NCI-H226 (cell line): ENCODE data around the gene RSAD2.
"Not testable (repeated sequence)": the region's sequence is repeated elsewhere in the genome, so short reads cannot be mapped to it uniquely, and the experiment has no call there.

Experiments used
- DNase-seq: peaks from one replicate; pipeline ENCODE4 v3.0.0-alpha.2; 2015

Gene RSAD2

GRCh38 chr2:6877402-6878304, at the start of gene RSAD2:
TSS of gene RSAD2 (plus strand) at chr2:6877777. CDS start at chr2:6877801, 24 bp downstream.
- peak; percentile 42 for DNase-seq

GRCh38 chr2:6828299-6828584, 49.3 kb upstream of the RSAD2 start:
- no peak for DNase-seq

GRCh38 chr2:6831229-6831628, 46.3 kb upstream of the RSAD2 start:
- no peak for DNase-seq

- DNase-seq: no peak
These were observed 44.8 kb upstream of the RSAD2 start for GRCh38 chr2:6832596-6833299.

GRCh38 chr2:6833300-6833604, 44.3 kb upstream of the RSAD2 start:
- DNase-seq: no peak

- DNase-seq: no peak
These were observed 43.4 kb upstream of the RSAD2 start for GRCh38 chr2:6834163-6834562.

- DNase-seq: peak; percentile 74
These were observed 42.1 kb upstream of the RSAD2 start for GRCh38 chr2:6835467-6835866.

GRCh38 chr2:6838673-6839319, 38.8 kb upstream of the RSAD2 start:
- DNase-seq: no peak

- DNase-seq: no peak
These were observed 35.9 kb upstream of the RSAD2 start for GRCh38 chr2:6841537-6842287.

- no peak for DNase-seq
These were observed 32.3 kb upstream of the RSAD2 start for GRCh38 chr2:6845312-6845711.

- DNase-seq: no peak
These were observed 31.7 kb upstream of the RSAD2 start for GRCh38 chr2:6845903-6846302.

- DNase-seq: no peak
These were observed 31.0 kb upstream of the RSAD2 start for GRCh38 chr2:6846540-6846939.

- DNase-seq: peak; percentile 76
These were observed 30.5 kb upstream of the RSAD2 start for GRCh38 chr2:6846967-6847681.

GRCh38 chr2:6852195-6852594, 25.4 kb upstream of the RSAD2 start:
- DNase-seq: no peak

GRCh38 chr2:6854416-6854815, 23.2 kb upstream of the RSAD2 start:
- no peak for DNase-seq

- DNase-seq: no peak
These were observed 21.6 kb upstream of the RSAD2 start for GRCh38 chr2:6855860-6856547.

GRCh38 chr2:6856548-6856920, 21.0 kb upstream of the RSAD2 start:
- DNase-seq: no peak

GRCh38 chr2:6858466-6859027, 19.0 kb upstream of the RSAD2 start:
- DNase-seq: not testable (repeated sequence)

- DNase-seq: no peak
These were observed 17.3 kb upstream of the RSAD2 start for GRCh38 chr2:6860296-6860695.

GRCh38 chr2:6863792-6864191, 13.8 kb upstream of the RSAD2 start:
- no peak for DNase-seq

GRCh38 chr2:6864231-6864754, 13.3 kb upstream of the RSAD2 start:
- DNase-seq: no peak
